WTC11 (cell line): Measurements from ENCODE around the gene ZXDA.

ENCODE experiments used
- CREM ChIP-seq: sonication (generic); formaldehyde crosslinking; IDR thresholded peaks from 2 replicates; pipeline ENCODE4 v1.8.1; 2022; ENCODE audit warnings: mild to moderate bottlenecking, missing genetic modification reagents, moderate library complexity
- ELF4 ChIP-seq: sonication (generic); formaldehyde crosslinking; IDR thresholded peaks from 2 replicates; pipeline ENCODE4 v1.8.1; 2022; ENCODE audit warnings: low read depth, mild to moderate bottlenecking, moderate library complexity, missing genetic modification reagents
- FOXP1 ChIP-seq: sonication (generic); formaldehyde crosslinking; IDR thresholded peaks from 2 replicates; pipeline ENCODE4 v1.8.0; 2022; ENCODE audit warnings: missing genetic modification reagents, mild to moderate bottlenecking, moderate library complexity, borderline replicate concordance
- NFYB ChIP-seq: sonication (generic); formaldehyde crosslinking; conservative IDR thresholded peaks from 2 replicates; pipeline ENCODE4 v1.8.0; 2022; ENCODE audit warnings: low read depth, missing genetic modification reagents
- SMAD3 ChIP-seq: sonication (generic); formaldehyde crosslinking; IDR thresholded peaks from 2 replicates; pipeline ENCODE4 v1.8.0; 2022; ENCODE audit warnings: missing genetic modification reagents, mild to moderate bottlenecking, borderline replicate concordance
- ZBTB21 ChIP-seq: sonication (generic); formaldehyde crosslinking; IDR thresholded peaks from 2 replicates; pipeline ENCODE4 v1.8.1; 2023; ENCODE audit warnings: mild to moderate bottlenecking, missing genetic modification reagents, borderline replicate concordance
- ZNF121 ChIP-seq: sonication (generic); formaldehyde crosslinking; IDR thresholded peaks from 2 replicates; pipeline ENCODE4 v1.8.0; 2023; ENCODE audit warnings: missing genetic modification reagents
- TF ChIP-seq, protein P1 (sequence below): fragments of 200-600 bp; IDR thresholded peaks from 2 replicates; pipeline ENCODE4 v1.8.0; 2022; ENCODE audit warnings: antibody characterized with exemption

DNA sequence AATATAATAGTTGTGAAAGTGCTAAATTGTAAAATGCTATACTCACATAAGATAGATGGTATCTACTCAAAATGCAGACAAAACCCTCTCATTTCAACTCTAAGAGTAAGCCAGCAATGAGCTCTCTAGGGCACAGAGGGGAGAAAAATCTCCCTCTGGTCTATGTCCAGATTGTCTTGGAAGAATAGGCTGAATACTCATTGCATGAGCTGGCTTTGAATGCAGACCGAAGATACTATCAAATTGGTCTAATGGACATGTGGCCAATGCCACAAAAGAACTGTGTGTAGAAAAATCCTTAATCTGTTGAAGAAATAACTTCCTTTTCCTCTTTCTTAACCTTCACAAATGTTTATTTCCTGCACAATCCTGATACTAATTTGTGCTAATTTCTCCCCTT, 3.5 kb downstream of the ZXDA start:
- TF ChIP-seq NFYB (no peak), SMAD3 (CRISPR knock-in tag) (no peak), ELF4 (CRISPR knock-in tag) (no peak), ZNF121 (no peak), FOXP1 (no peak), ZBTB21 (CRISPR knock-in tag) (no peak), CREM (CRISPR knock-in tag) (no peak)
- TF ChIP-seq, protein P1, sequence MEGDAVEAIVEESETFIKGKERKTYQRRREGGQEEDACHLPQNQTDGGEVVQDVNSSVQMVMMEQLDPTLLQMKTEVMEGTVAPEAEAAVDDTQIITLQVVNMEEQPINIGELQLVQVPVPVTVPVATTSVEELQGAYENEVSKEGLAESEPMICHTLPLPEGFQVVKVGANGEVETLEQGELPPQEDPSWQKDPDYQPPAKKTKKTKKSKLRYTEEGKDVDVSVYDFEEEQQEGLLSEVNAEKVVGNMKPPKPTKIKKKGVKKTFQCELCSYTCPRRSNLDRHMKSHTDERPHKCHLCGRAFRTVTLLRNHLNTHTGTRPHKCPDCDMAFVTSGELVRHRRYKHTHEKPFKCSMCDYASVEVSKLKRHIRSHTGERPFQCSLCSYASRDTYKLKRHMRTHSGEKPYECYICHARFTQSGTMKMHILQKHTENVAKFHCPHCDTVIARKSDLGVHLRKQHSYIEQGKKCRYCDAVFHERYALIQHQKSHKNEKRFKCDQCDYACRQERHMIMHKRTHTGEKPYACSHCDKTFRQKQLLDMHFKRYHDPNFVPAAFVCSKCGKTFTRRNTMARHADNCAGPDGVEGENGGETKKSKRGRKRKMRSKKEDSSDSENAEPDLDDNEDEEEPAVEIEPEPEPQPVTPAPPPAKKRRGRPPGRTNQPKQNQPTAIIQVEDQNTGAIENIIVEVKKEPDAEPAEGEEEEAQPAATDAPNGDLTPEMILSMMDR, result no peak
